Neural progenitor cell (in vitro differentiated cells): ENCODE results near the gene KRT6B. TPM values are rescaled to one million over a fixed set of nuclear protein-coding genes. Genes with fewer than 3 reads are reported as not detected.

ENCODE experiments used
- DNase-seq: peaks from one replicate; pipeline ENCODE4 v3.0.0-alpha.2; 2016; ENCODE audit warnings: low spot score
- H2AFZ ChIP-seq: fragments of 200-600 bp; sonication (generic); replicated peaks from 2 replicates; pipeline ENCODE4 v1.6.1; 2016; ENCODE audit warnings: antibody characterized with exemption
- H3F3A ChIP-seq: fragments of 200-600 bp; sonication (generic); 2 replicates; pipeline ENCODE4 v1.6.1; 2016; ENCODE audit warnings: antibody characterized with exemption, low read depth
- H3K27ac ChIP-seq: fragments of 200-600 bp; sonication (generic); 2 replicates; pipeline ENCODE4 v1.5.1; 2016; ENCODE audit warnings: mild to moderate bottlenecking
- H3K27me3 ChIP-seq: fragments of 200-600 bp; sonication (generic); 2 replicates; pipeline ENCODE4 v1.6.1; 2016; ENCODE audit warnings: mild to moderate bottlenecking, moderate library complexity
- H3K36me3 ChIP-seq: fragments of 200-600 bp; sonication (generic); 2 replicates; pipeline ENCODE4 v1.5.1; 2016
- H3K4me1 ChIP-seq: fragments of 200-600 bp; sonication (generic); 2 replicates; pipeline ENCODE4 v1.6.1; 2016; ENCODE audit warnings: mixed run types
- H3K4me2 ChIP-seq: fragments of 200-600 bp; sonication (generic); 2 replicates; pipeline ENCODE4 v1.6.1; 2016
- H3K4me3 ChIP-seq: fragments of 200-600 bp; sonication (generic); 2 replicates; pipeline ENCODE4 v1.5.1; 2016
- H3K79me2 ChIP-seq: fragments of 200-600 bp; sonication (generic); 2 replicates; pipeline ENCODE4 v1.6.1; 2016; ENCODE audit warnings: low read depth
- H3K9ac ChIP-seq: fragments of 200-600 bp; sonication (generic); 2 replicates; pipeline ENCODE4 v1.6.1; 2016
- H3K9me3 ChIP-seq: fragments of 200-600 bp; sonication (generic); 2 replicates; pipeline ENCODE4 v1.5.1; 2016; ENCODE audit warnings: low read depth
- H4K20me1 ChIP-seq: fragments of 200-600 bp; sonication (generic); 2 replicates; pipeline ENCODE4 v1.6.1; 2016; ENCODE audit warnings: low read depth
- H3K27ac Mint-ChIP-seq: 3 replicates; pipeline ENCODE4 v1.8.0; 2021; ENCODE audit warnings: mixed read lengths
- H3K27me3 Mint-ChIP-seq: 2 replicates; pipeline ENCODE4 v1.8.0; 2022; ENCODE audit warnings: low read depth, mild to moderate bottlenecking, inconsistent platforms, moderate library complexity, mixed read lengths; ENCODE audit not compliant: insufficient read depth
- H3K36me3 Mint-ChIP-seq: 3 replicates; pipeline ENCODE4 v1.8.0; 2021; ENCODE audit warnings: mixed read lengths
- H3K4me1 Mint-ChIP-seq: 3 replicates; pipeline ENCODE4 v1.8.0; 2021; ENCODE audit warnings: mixed read lengths
- H3K4me3 Mint-ChIP-seq: 3 replicates; pipeline ENCODE4 v1.8.0; 2021; ENCODE audit warnings: mild to moderate bottlenecking, moderate library complexity, mixed read lengths
- H3K9me3 Mint-ChIP-seq: 3 replicates; pipeline ENCODE4 v1.8.0; 2020; ENCODE audit warnings: mixed read lengths
- EZH2 ChIP-seq: fragments of 200-600 bp; sonication (generic); IDR thresholded peaks from 2 replicates; pipeline ENCODE4 v1.6.1; 2017; ENCODE audit warnings: antibody characterized with exemption, mild to moderate bottlenecking, moderate library complexity
- EZH2phosphoT487 ChIP-seq: fragments of 200-600 bp; sonication (generic); IDR thresholded peaks from 2 replicates; pipeline ENCODE4 v1.6.1; 2017; ENCODE audit warnings: antibody characterized with exemption
- total RNA-seq: library from RNA; depleted of rRNA; stranded (reverse); fragments of >200 nt; gene quantifications from 2 replicates; pipeline ENCODE4 v1.2.3, GENCODE V29; 2015; ENCODE audit warnings: low replicate concordance
- TF ChIP-seq, protein P1 (sequence below): fragments of 200-600 bp; sonication (generic); IDR thresholded peaks from 2 replicates; pipeline ENCODE4 v1.5.1; 2017; ENCODE audit warnings: antibody characterized with exemption, mild to moderate bottlenecking

The KRT6B gene
- total RNA-seq, 1 donor from 2014 or later, result not detected

DNA sequence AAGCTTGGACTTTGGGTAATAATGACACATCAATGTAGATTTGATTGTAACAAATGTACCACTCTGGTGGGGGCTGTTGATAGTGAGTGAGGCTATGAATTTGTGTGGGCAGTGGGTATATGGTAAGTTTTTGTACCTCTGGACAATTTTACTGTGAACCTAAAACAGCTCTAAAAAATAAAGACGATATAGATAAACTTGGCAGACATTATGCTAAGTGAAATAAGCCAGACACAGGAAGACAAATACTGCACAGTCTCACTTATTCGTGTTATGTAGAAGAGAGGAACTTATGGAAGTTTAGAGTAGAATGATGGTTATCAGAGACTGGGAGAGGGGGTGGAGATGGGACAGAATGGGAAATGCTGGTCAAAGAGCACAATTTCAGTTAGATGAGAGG, 13.0 kb upstream of the KRT6B start:
- DNase-seq, result no peak
- Mint-ChIP-seq H3K4me3 (no peak overlapping the region), H3K36me3 (no peaks in the 10 kb centered on the region), H3K27me3 (peaks cover 2% of the 10 kb centered on the region), H3K27ac (no peak overlapping the region), H3K9me3 (no peaks in the 10 kb centered on the region), H3K4me1 (no peaks in the 10 kb centered on the region)
- Histone ChIP-seq H3K27ac (no peak overlapping the region), H3K4me1 (no peaks in the 10 kb centered on the region), H3K27me3 (no peaks in the 10 kb centered on the region), H3K36me3 (no peaks in the 10 kb centered on the region), H4K20me1 (no peaks in the 10 kb centered on the region), H3K9ac (no peak overlapping the region), H3K9me3 (no peaks in the 10 kb centered on the region), H3K4me2 (no peak overlapping the region), H3K79me2 (no peaks in the 10 kb centered on the region), H2AFZ (no peak overlapping the region), H3K4me3 (no peak overlapping the region), H3F3A (no peaks in the 10 kb centered on the region)
- TF ChIP-seq, protein P1, sequence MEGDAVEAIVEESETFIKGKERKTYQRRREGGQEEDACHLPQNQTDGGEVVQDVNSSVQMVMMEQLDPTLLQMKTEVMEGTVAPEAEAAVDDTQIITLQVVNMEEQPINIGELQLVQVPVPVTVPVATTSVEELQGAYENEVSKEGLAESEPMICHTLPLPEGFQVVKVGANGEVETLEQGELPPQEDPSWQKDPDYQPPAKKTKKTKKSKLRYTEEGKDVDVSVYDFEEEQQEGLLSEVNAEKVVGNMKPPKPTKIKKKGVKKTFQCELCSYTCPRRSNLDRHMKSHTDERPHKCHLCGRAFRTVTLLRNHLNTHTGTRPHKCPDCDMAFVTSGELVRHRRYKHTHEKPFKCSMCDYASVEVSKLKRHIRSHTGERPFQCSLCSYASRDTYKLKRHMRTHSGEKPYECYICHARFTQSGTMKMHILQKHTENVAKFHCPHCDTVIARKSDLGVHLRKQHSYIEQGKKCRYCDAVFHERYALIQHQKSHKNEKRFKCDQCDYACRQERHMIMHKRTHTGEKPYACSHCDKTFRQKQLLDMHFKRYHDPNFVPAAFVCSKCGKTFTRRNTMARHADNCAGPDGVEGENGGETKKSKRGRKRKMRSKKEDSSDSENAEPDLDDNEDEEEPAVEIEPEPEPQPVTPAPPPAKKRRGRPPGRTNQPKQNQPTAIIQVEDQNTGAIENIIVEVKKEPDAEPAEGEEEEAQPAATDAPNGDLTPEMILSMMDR, result no peak
- no peak for TF ChIP-seq EZH2
- TF ChIP-seq EZH2phosphoT487, result no peak

DNA sequence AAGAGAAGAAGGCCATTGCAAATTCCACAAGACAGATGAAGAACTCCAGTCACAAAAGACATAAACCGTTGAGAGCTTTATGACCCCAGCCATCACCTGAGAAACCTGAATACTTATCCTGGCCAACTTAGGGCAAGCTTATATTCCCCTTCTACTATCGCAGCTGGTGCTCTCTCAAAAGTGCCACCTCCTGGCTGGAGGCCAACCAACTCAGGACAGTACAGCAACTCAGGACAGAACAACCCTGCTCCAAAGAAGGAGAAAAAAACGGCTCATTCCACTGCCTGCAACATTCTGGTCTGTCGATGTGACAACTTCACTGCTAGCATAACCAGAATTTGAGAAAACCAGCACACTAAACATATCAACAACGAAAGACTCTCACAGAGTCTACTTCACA, 9.7 kb upstream of the KRT6B start:
- H3F3A ChIP-seq, result no peaks in the 10 kb centered on the region
- H3K4me1 ChIP-seq, result no peaks in the 10 kb centered on the region
- no peaks in the 10 kb centered on the region for H3K27me3 Mint-ChIP-seq
- H4K20me1 ChIP-seq, result no peaks in the 10 kb centered on the region
- H3K9me3 ChIP-seq, result no peaks in the 10 kb centered on the region
- H3K27ac ChIP-seq, result no peak overlapping the region
- no peak overlapping the region for H2AFZ ChIP-seq
- DNase-seq, result no peak
- no peak overlapping the region for H3K4me3 ChIP-seq
- no peak overlapping the region for H3K27ac Mint-ChIP-seq
- TF ChIP-seq EZH2phosphoT487 (no peak), EZH2 (no peak)
- TF ChIP-seq, protein P1, result no peak
- H3K9ac ChIP-seq, result no peak overlapping the region
- H3K4me3 Mint-ChIP-seq, result no peak overlapping the region
- H3K79me2 ChIP-seq, result no peaks in the 10 kb centered on the region
- no peaks in the 10 kb centered on the region for H3K36me3 Mint-ChIP-seq
- no peak overlapping the region for H3K4me2 ChIP-seq
- no peaks in the 10 kb centered on the region for H3K9me3 Mint-ChIP-seq
- no peaks in the 10 kb centered on the region for H3K27me3 ChIP-seq
- H3K4me1 Mint-ChIP-seq, result no peaks in the 10 kb centered on the region
- H3K36me3 ChIP-seq, result no peaks in the 10 kb centered on the region

DNA sequence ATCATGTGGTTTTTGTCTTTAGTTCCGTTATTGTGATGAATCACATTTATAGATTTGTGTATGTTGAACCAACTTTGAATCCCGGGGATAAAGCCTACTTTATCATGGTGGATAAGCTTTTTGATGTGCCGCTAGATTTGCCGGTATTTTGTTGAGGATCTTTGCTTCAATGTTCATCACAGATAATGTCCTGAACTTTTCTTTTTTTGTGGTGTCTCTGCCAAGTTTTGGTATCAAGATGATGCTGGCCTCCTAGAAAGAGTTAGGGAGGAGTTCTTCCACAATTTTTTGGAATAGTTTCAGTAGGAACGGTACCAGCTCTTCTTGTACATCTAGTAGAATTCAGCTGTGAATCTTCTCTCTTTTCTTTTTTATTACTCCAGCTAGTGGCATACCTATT, 6.9 kb upstream of the KRT6B start:
- H3K9me3 Mint-ChIP-seq, result no peaks in the 10 kb centered on the region
- H3K4me3 ChIP-seq, result no peak overlapping the region
- H3K27me3 ChIP-seq, result no peaks in the 10 kb centered on the region
- H3K9me3 ChIP-seq, result no peaks in the 10 kb centered on the region
- H3F3A ChIP-seq, result no peaks in the 10 kb centered on the region
- peaks cover 5% of the 10 kb centered on the region for H3K4me1 ChIP-seq
- no peak overlapping the region for H3K9ac ChIP-seq
- H3K4me1 Mint-ChIP-seq, result peaks cover 7% of the 10 kb centered on the region
- H3K27me3 Mint-ChIP-seq, result peaks cover 5% of the 10 kb centered on the region
- no peaks in the 10 kb centered on the region for H3K36me3 ChIP-seq
- TF ChIP-seq, protein P1, result no peak
- TF ChIP-seq EZH2phosphoT487 (no peak), EZH2 (no peak)
- H2AFZ ChIP-seq, result no peak overlapping the region
- no peak overlapping the region for H3K4me2 ChIP-seq
- no peaks in the 10 kb centered on the region for H4K20me1 ChIP-seq
- H3K79me2 ChIP-seq, result no peaks in the 10 kb centered on the region
- no peak overlapping the region for H3K27ac ChIP-seq
- no peaks in the 10 kb centered on the region for H3K36me3 Mint-ChIP-seq
- no peak overlapping the region for H3K27ac Mint-ChIP-seq
- DNase-seq, result no peak
- no peak overlapping the region for H3K4me3 Mint-ChIP-seq
